Neural progenitor cell (in vitro differentiated cells): ENCODE results near the gene SLC34A1.

Source experiments
- CTCF ChIP-seq: fragments of 200-600 bp; sonication (generic); IDR thresholded peaks from 2 replicates; pipeline ENCODE4 v1.5.1; 2017; ENCODE audit warnings: antibody characterized with exemption, mild to moderate bottlenecking
- EZH2 ChIP-seq: fragments of 200-600 bp; sonication (generic); IDR thresholded peaks from 2 replicates; pipeline ENCODE4 v1.6.1; 2017; ENCODE audit warnings: antibody characterized with exemption, mild to moderate bottlenecking, moderate library complexity
- EZH2phosphoT487 ChIP-seq: fragments of 200-600 bp; sonication (generic); IDR thresholded peaks from 2 replicates; pipeline ENCODE4 v1.6.1; 2017; ENCODE audit warnings: antibody characterized with exemption

GRCh38 chr5:177421062-177421798, 37.0 kb downstream of the SLC34A1 start:
- TF ChIP-seq EZH2phosphoT487 = no peak
- no peak for TF ChIP-seq CTCF
- TF ChIP-seq EZH2 = no peak
